ENCODE measurements around the gene DUSP28. TPM values are rescaled to one million over a fixed set of nuclear protein-coding genes. Genes with fewer than 3 reads are reported as not detected.
"Not testable (repeated sequence)": the region's sequence is repeated elsewhere in the genome, so short reads cannot be mapped to it uniquely, and the experiment has no call there.

Gene DUSP28
- polyA plus RNA-seq, 12 donors, result 9.1 to 14.3 (median 12.6) TPM; not detected in 1

- no peak for DNase-seq
Measured at GRCh38 chr2:240525802-240526201, 34.4 kb upstream of the DUSP28 start.

GRCh38 chr2:240526521-240526920 lies 33.6 kb upstream of the DUSP28 start:
- no peak for DNase-seq

- no peak for DNase-seq
Measured at GRCh38 chr2:240527153-240527750, 32.9 kb upstream of the DUSP28 start.

GRCh38 chr2:240528406-240529040 lies 31.6 kb upstream of the DUSP28 start:
- DNase-seq, result no peak

- no peak for DNase-seq
Measured at GRCh38 chr2:240529344-240529999, 30.7 kb upstream of the DUSP28 start.

- DNase-seq, result no peak
Measured at GRCh38 chr2:240530181-240530580, 30.0 kb upstream of the DUSP28 start.

- no peak for DNase-seq
Measured at GRCh38 chr2:240531038-240531437, 29.1 kb upstream of the DUSP28 start.

GRCh38 chr2:240532031-240532775 lies 28.0 kb upstream of the DUSP28 start:
- no peak for DNase-seq

- DNase-seq, result no peak
Measured at GRCh38 chr2:240538031-240538780, 22.0 kb upstream of the DUSP28 start.

GRCh38 chr2:240539101-240539500 lies 21.1 kb upstream of the DUSP28 start:
- DNase-seq, result not testable (repeated sequence)

- DNase-seq, result no peak
Measured at GRCh38 chr2:240539906-240540305, 20.3 kb upstream of the DUSP28 start.

- DNase-seq, result no peak
Measured at GRCh38 chr2:240551288-240551687, 8.9 kb upstream of the DUSP28 start.

GRCh38 chr2:240551811-240552210 lies 8.3 kb upstream of the DUSP28 start:
- no peak for DNase-seq

GRCh38 chr2:240553956-240554480 lies 6.1 kb upstream of the DUSP28 start:
- DNase-seq, result no peak

GRCh38 chr2:240554767-240555493 lies 5.2 kb upstream of the DUSP28 start:
- no peak for DNase-seq

GRCh38 chr2:240555541-240556250 lies 4.5 kb upstream of the DUSP28 start:
- DNase-seq, result no peak

GRCh38 chr2:240556553-240557100 lies 3.5 kb upstream of the DUSP28 start:
- DNase-seq, result no peak

GRCh38 chr2:240557101-240557751 lies 2.9 kb upstream of the DUSP28 start:
- no peak for DNase-seq

- peak; percentile 41 for DNase-seq
Measured at GRCh38 chr2:240557808-240558207, 2.3 kb upstream of the DUSP28 start, which contains the start of gene ANKMY1. TSS of gene ANKMY1 (minus strand) at chr2:240557988. CDS start at chr2:240557335, 653 bp downstream.
